Measurements from ENCODE around the gene FAM229A.

- no peak for TF ChIP-seq CTCF (IDR thresholded peaks at IDR 0.05)
- no peak for TF ChIP-seq RORB (CRISPR knock-in tag; IDR thresholded peaks at IDR 0.05)
- no peak for TF ChIP-seq FOXJ3 (CRISPR knock-in tag; IDR thresholded peaks at IDR 0.05; ENCODE audit: borderline replicate concordance)
- no peak for TF ChIP-seq NFYB (CRISPR knock-in tag; conservative IDR thresholded peaks at IDR 0.05; ENCODE audit: low read depth)
- no peak for TF ChIP-seq JUN (CRISPR knock-in tag; IDR thresholded peaks at IDR 0.05)
- TF ChIP-seq ZNF532 (CRISPR knock-in tag; IDR thresholded peaks at IDR 0.05; ENCODE audit: borderline replicate concordance) = no peak
- TF ChIP-seq SMAD3 (CRISPR knock-in tag; IDR thresholded peaks at IDR 0.05; ENCODE audit: borderline replicate concordance) = no peak
- no peak for TF ChIP-seq E2F1 (CRISPR knock-in tag; IDR thresholded peaks at IDR 0.05)
- TF ChIP-seq ZNF281 (CRISPR knock-in tag; IDR thresholded peaks at IDR 0.05) = no peak
- TF ChIP-seq ZBTB43 (CRISPR knock-in tag; IDR thresholded peaks at IDR 0.05) = no peak
- TF ChIP-seq FOXP4 (CRISPR knock-in tag; IDR thresholded peaks at IDR 0.05) = no peak
- no peak for TF ChIP-seq AR (CRISPR knock-in tag; IDR thresholded peaks at IDR 0.05)
- TF ChIP-seq MXD4 (CRISPR knock-in tag; IDR thresholded peaks at IDR 0.05; ENCODE audit: borderline replicate concordance) = no peak
Measured at GRCh38 chr1:32364836-32365235, 2.6 kb upstream of the FAM229A start.
